HG03095 (cell line): ENCODE data around the gene ZNF740.
"Not testable (repeated sequence)": the region's sequence is repeated elsewhere in the genome, so short reads cannot be mapped to it uniquely, and the experiment has no call there.

ENCODE experiments used
- ATAC-seq: cut with Tn5 transposase; IDR thresholded peaks from one replicate; pipeline ENCODE4 v1.9.1; 2021; ENCODE audit warnings: moderate library complexity; ENCODE audit not compliant: unreplicated experiment

ZNF740 gene

GRCh38 chr12:53193985-53194716, 13.6 kb downstream of the ZNF740 start:
- ATAC-seq = no peak

GRCh38 chr12:53194973-53195372, 14.5 kb downstream of the ZNF740 start:
- no peak for ATAC-seq

GRCh38 chr12:53195516-53196420, 15.2 kb downstream of the ZNF740 start:
- ATAC-seq = no peak

- ATAC-seq = no peak
Measured at GRCh38 chr12:53196486-53196885, 16.0 kb downstream of the ZNF740 start.

GRCh38 chr12:53197011-53197640, 16.6 kb downstream of the ZNF740 start:
- ATAC-seq = no peak

GRCh38 chr12:53198486-53199110, 18.1 kb downstream of the ZNF740 start:
- no peak for ATAC-seq

GRCh38 chr12:53199700-53200099, 19.2 kb downstream of the ZNF740 start:
- no peak for ATAC-seq

- no peak for ATAC-seq
Measured at GRCh38 chr12:53200107-53200457, 19.6 kb downstream of the ZNF740 start.

- ATAC-seq = peak; percentile 37
Measured at GRCh38 chr12:53200458-53201176, 20.1 kb downstream of the ZNF740 start.

- no peak for ATAC-seq
Measured at GRCh38 chr12:53201177-53201541, 20.6 kb downstream of the ZNF740 start.

GRCh38 chr12:53201639-53202038, 21.1 kb downstream of the ZNF740 start:
- no peak for ATAC-seq

GRCh38 chr12:53202316-53202715, 21.8 kb downstream of the ZNF740 start:
- not testable (repeated sequence) for ATAC-seq

- ATAC-seq = no peak
Measured at GRCh38 chr12:53204351-53204750, 23.8 kb downstream of the ZNF740 start.

GRCh38 chr12:53205747-53206419, 25.4 kb downstream of the ZNF740 start:
- peak; percentile 72 for ATAC-seq

- peak; percentile 43 for ATAC-seq
Measured at GRCh38 chr12:53207042-53207441, 26.5 kb downstream of the ZNF740 start, which contains the start of gene ITGB7. Gene ITGB7 (minus strand): TSS chr12:53207251. CDS start chr12:53200443, 6,808 bp downstream.

GRCh38 chr12:53208435-53208834, 27.9 kb downstream of the ZNF740 start:
- ATAC-seq = no peak

GRCh38 chr12:53208877-53209463, 28.4 kb downstream of the ZNF740 start:
- ATAC-seq = peak; percentile 32

GRCh38 chr12:53210843-53211242, 30.3 kb downstream of the ZNF740 start:
- no peak for ATAC-seq
